B cell (primary cell): ENCODE data around the gene C16orf86.

Experiments
- EZH2 ChIP-seq: IDR thresholded peaks from 2 replicates; pipeline ENCODE4 v1.6.1; 2012; ENCODE audit warnings: borderline replicate concordance, low read depth, mild to moderate bottlenecking, moderate library complexity, low read length; ENCODE audit not compliant: insufficient read depth, poor library complexity, severe bottlenecking
- TF ChIP-seq, protein P1 (sequence below): fragments of 200-600 bp; IDR thresholded peaks from one replicate; pipeline ENCODE4 v1.8.0; 2022; ENCODE audit warnings: antibody characterized with exemption, mild to moderate bottlenecking

DNA sequence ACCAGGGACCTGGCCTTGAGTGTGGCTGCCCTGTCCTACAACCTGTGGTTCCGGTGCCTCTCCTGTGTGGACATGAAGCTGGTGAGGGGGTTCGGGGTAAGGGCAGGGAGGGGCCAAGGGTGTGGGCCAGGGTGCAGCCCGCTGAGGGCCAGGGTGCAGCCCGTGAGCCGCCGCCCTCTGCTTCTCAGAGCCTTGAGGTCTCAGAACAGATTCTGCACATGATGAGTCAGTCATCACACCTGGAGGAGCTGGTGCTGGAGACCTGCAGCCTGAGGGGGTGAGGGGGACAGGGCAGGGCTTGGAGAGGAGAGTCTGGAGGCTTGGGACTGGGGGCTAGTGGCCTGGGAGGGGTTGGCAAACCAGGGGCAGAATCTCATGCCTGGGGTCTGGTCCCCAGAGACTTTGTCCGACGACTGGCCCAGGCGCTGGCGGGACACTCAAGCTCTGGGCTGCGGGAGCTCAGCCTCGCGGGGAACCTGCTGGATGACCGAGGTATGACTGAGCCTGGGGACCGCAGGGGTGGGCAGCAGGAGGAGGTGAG lies 19.4 kb upstream of the C16orf86 start:
- no peak for TF ChIP-seq EZH2
- TF ChIP-seq, protein P1, sequence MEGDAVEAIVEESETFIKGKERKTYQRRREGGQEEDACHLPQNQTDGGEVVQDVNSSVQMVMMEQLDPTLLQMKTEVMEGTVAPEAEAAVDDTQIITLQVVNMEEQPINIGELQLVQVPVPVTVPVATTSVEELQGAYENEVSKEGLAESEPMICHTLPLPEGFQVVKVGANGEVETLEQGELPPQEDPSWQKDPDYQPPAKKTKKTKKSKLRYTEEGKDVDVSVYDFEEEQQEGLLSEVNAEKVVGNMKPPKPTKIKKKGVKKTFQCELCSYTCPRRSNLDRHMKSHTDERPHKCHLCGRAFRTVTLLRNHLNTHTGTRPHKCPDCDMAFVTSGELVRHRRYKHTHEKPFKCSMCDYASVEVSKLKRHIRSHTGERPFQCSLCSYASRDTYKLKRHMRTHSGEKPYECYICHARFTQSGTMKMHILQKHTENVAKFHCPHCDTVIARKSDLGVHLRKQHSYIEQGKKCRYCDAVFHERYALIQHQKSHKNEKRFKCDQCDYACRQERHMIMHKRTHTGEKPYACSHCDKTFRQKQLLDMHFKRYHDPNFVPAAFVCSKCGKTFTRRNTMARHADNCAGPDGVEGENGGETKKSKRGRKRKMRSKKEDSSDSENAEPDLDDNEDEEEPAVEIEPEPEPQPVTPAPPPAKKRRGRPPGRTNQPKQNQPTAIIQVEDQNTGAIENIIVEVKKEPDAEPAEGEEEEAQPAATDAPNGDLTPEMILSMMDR: no peak
